CD4-positive, alpha-beta T cell (primary cell): ENCODE results near the gene MYL10. TPM values are rescaled to one million over a fixed set of nuclear protein-coding genes. Genes with fewer than 3 reads are reported as not detected.

Source experiments
- ATAC-seq: fragments of 200-7000 bp; cut with Tn5 transposase; one replicate; pipeline ENCODE4 v1.10.0; 2022; ENCODE audit warnings: mild to moderate bottlenecking; ENCODE audit not compliant: poor library complexity
- CTCF ChIA-PET: fragments of 350-600 bp; sonication (Branson Sonifier 250); formaldehyde crosslinking; loops from one replicate; lab custom pipeline; 2021; ENCODE audit warnings: antibody characterized with exemption, inconsistent platforms; lab: Charles Lee
- POLR2A ChIA-PET: fragments of 350-600 bp; sonication (Branson Sonifier 250); formaldehyde crosslinking; loops from one replicate; lab custom pipeline; 2021; ENCODE audit warnings: antibody characterized with exemption, inconsistent platforms; lab: Charles Lee
- DNase-seq, 14 experiments: peaks; one replicate each; pipeline ENCODE4 v3.0.0-alpha.2; 2013 to 2020; ENCODE audit warnings: mixed read lengths in 2 of 14
- H3K27ac ChIP-seq, 2 donors: one replicate each; pipeline versions ENCODE4 v1.5.1 to v1.7.0; 2013; ENCODE audit warnings: low read length in 2 of 2, low read depth in 1 of 2, mild to moderate bottlenecking in 1 of 2
- H3K27me3 ChIP-seq, 2 experiments: 1 replicate in 1 of 2; 2 replicates in 1 of 2; pipeline versions ENCODE4 v1.6.1 to v1.7.0; 2013; ENCODE audit warnings: low read length in 2 of 2, control low read depth in 1 of 2, mild to moderate bottlenecking in 1 of 2, moderate library complexity in 1 of 2; ENCODE audit not compliant: insufficient read depth in 2 of 2, control insufficient read depth in 1 of 2
- H3K36me3 ChIP-seq: one replicate; pipeline ENCODE4 v1.6.1; 2013; ENCODE audit warnings: low read length, control low read depth; ENCODE audit not compliant: insufficient read depth
- H3K4me1 ChIP-seq: one replicate; pipeline ENCODE4 v1.6.1; 2013; ENCODE audit warnings: low read length, control low read depth; ENCODE audit not compliant: insufficient read depth
- H3K4me3 ChIP-seq: one replicate; pipeline ENCODE4 v1.5.1; 2013; ENCODE audit warnings: mild to moderate bottlenecking, low read length, moderate library complexity
- H3K9me3 ChIP-seq, 2 experiments: 1 replicate in 1 of 2; 2 replicates in 1 of 2; pipeline versions ENCODE4 v1.6.1 to v1.7.0; 2013; ENCODE audit warnings: low read length in 2 of 2, mild to moderate bottlenecking in 2 of 2, control low read depth in 1 of 2, moderate library complexity in 1 of 2; ENCODE audit not compliant: control insufficient read depth in 1 of 2, insufficient read depth in 1 of 2
- H3K27ac Mint-ChIP-seq: one replicate; pipeline ENCODE4 v1.8.0; 2020; ENCODE audit warnings: mixed read lengths
- H3K27me3 Mint-ChIP-seq: one replicate; pipeline ENCODE4 v1.8.0; 2021; ENCODE audit warnings: mixed read lengths
- H3K36me3 Mint-ChIP-seq: one replicate; pipeline ENCODE4 v1.8.0; 2021; ENCODE audit warnings: low read depth, mixed read lengths
- H3K4me1 Mint-ChIP-seq: one replicate; pipeline ENCODE4 v1.8.0; 2021; ENCODE audit warnings: low read depth, mixed read lengths
- H3K4me3 Mint-ChIP-seq: one replicate; pipeline ENCODE4 v1.8.0; 2020; ENCODE audit warnings: mild to moderate bottlenecking, mixed read lengths
- H3K9me3 Mint-ChIP-seq: one replicate; pipeline ENCODE4 v1.8.0; 2020; ENCODE audit warnings: mixed read lengths
- CTCF ChIP-seq: fragments of 200-600 bp; IDR thresholded peaks from one replicate; pipeline ENCODE4 v1.8.0; 2022; ENCODE audit warnings: antibody characterized with exemption, mild to moderate bottlenecking
- intact Hi-C, 2 experiments: fragments of 100-400 bp; cut with DNase I in 1 of 2; cut with micrococcal nuclease in 1 of 2; formaldehyde crosslinking; loops; one replicate each; pipeline versions ENCODE4 v1.15.1 to v1.9.0; 2023 to 2025; cut with DNase I, micrococcal nuclease
- total RNA-seq, 174 experiments: library from RNA in 2 of 174; stranded (reverse) in 2 of 174; gene quantifications; one replicate each; pipeline ENCODE4 v1.2.3 and lab custom pipeline; 2021 to 2026

MYL10 gene
- total RNA-seq, 2 experiments from 2014 or later = not detected

GRCh38 chr7:101598986-101599771 is 29.9 kb downstream of the MYL10 start:
- Histone ChIP-seq H3K4me3 (no peak overlapping the region), H3K27me3 (no peaks in the 10 kb centered on the region), H3K27ac (no peak overlapping the region), H3K4me1 (peaks cover 5% of the 10 kb centered on the region), H3K36me3 (no peaks in the 10 kb centered on the region), H3K9me3 (no peaks in the 10 kb centered on the region)
- intact Hi-C loops = no loop called here
- Mint-ChIP-seq H3K9me3 (no peaks in the 10 kb centered on the region), H3K36me3 (no peaks in the 10 kb centered on the region), H3K4me3 (no peak overlapping the region), H3K4me1 (no peaks in the 10 kb centered on the region), H3K27ac (no peak overlapping the region), H3K27me3 (peaks cover 4% of the 10 kb centered on the region)
- no peak for ATAC-seq
- no peak for DNase-seq
- no peak for TF ChIP-seq CTCF
- ChIA-PET CTCF (interaction anchor here (0.6 kb wide), 1 partner anchor 200 kb away, joined by 5 read pairs; no protein-coding TSS in a partner anchor), POLR2A (no interaction called here)

- no peaks in the 10 kb centered on the region for H3K36me3 ChIP-seq
Observed at GRCh38 chr7:101598422-101598985, 30.6 kb downstream of the MYL10 start.

GRCh38 chr7:101597941-101598340 is 31.2 kb downstream of the MYL10 start:
- Mint-ChIP-seq H3K4me1 (no peaks in the 10 kb centered on the region), H3K36me3 (no peaks in the 10 kb centered on the region), H3K4me3 (no peak overlapping the region), H3K27ac (no peak overlapping the region), H3K27me3 (peaks cover 4% of the 10 kb centered on the region), H3K9me3 (no peaks in the 10 kb centered on the region)
- Histone ChIP-seq H3K27me3 (no peaks in the 10 kb centered on the region), H3K4me1 (peaks cover 5% of the 10 kb centered on the region), H3K9me3 (no peaks in the 10 kb centered on the region), H3K4me3 (no peak overlapping the region), H3K27ac (no peak overlapping the region), H3K36me3 (no peaks in the 10 kb centered on the region)
- ATAC-seq (no peak), DNase-seq (no peak)
- no peak for TF ChIP-seq CTCF
- ChIA-PET POLR2A (no interaction called here), CTCF (no interaction called here)
- intact Hi-C loops = no loop called here

More at GRCh38 chr7:101598422-101598985, 30.6 kb downstream of the MYL10 start:
- Histone ChIP-seq H3K27me3 (no peaks in the 10 kb centered on the region), H3K4me3 (no peak overlapping the region), H3K27ac (no peak overlapping the region), H3K9me3 (no peaks in the 10 kb centered on the region), H3K4me1 (peaks cover 5% of the 10 kb centered on the region)
- H3K4me3 Mint-ChIP-seq = no peak overlapping the region
- ChIA-PET POLR2A (no interaction called here), CTCF (no interaction called here)
- no peak overlapping the region for H3K27ac Mint-ChIP-seq
- H3K4me1 Mint-ChIP-seq = no peaks in the 10 kb centered on the region
- DNase-seq (no peak), ATAC-seq (no peak)
- H3K9me3 Mint-ChIP-seq = no peaks in the 10 kb centered on the region
- intact Hi-C loops = no loop called here
- H3K27me3 Mint-ChIP-seq = peaks cover 4% of the 10 kb centered on the region
- no peak for TF ChIP-seq CTCF
- H3K36me3 Mint-ChIP-seq = no peaks in the 10 kb centered on the region
